ENCODE measurements around the gene CST1. TPM values are rescaled to one million over a fixed set of nuclear protein-coding genes. Genes with fewer than 3 reads are reported as not detected.
"Not testable (repeated sequence)": the region's sequence is repeated elsewhere in the genome, so short reads cannot be mapped to it uniquely, and the experiment has no call there.

Gene CST1
- total and polyA plus RNA-seq, 2 experiments from 2014 or later, result 12.8 to 13.6 TPM

- H3K9me2 ChIP-seq (replicated peaks; ENCODE audit: insufficient read depth), result no peaks in the 10 kb centered on the region
- H3K4me2 ChIP-seq, result no peak overlapping the region
- no peaks in the 10 kb centered on the region for H4K20me1 ChIP-seq (ENCODE audit: insufficient read depth, poor library complexity, severe bottlenecking)
- no peaks in the 10 kb centered on the region for H3K36me3 ChIP-seq (replicated peaks; ENCODE audit: insufficient read depth, low read depth)
- H3K4me1 ChIP-seq (ENCODE audit: insufficient read depth), result no peaks in the 10 kb centered on the region
- TF ChIP-seq EZH2phosphoT487 (IDR thresholded peaks at IDR 0.05; ENCODE audit: low read depth, severe bottlenecking, unreplicated experiment) (no peak), CTCF (IDR thresholded peaks at IDR 0.05; ENCODE audit: poor library complexity) (no peak), EZH2 (IDR thresholded peaks at IDR 0.05; ENCODE audit: borderline replicate concordance) (no peak)
- no peak overlapping the region for H3K27ac ChIP-seq
- H3K9me3 ChIP-seq (ENCODE audit: low read depth), result no peaks in the 10 kb centered on the region
- no peak for DNase-seq (ENCODE audit: low spot score)
- WGBS (ENCODE audit: low lambda C conversion rate, missing lambda C conversion rate), result 91% methylated on average over 8 of the region's 8 CpGs
- no peaks in the 10 kb centered on the region for H3K27me3 ChIP-seq
- no peaks in the 10 kb centered on the region for H3K79me2 ChIP-seq
- H3K4me3 ChIP-seq, result no peak overlapping the region
- no peak overlapping the region for H2AFZ ChIP-seq
Measured at GRCh38 chr20:23773127-23773526, 22.4 kb upstream of the CST1 start.

- no peaks in the 10 kb centered on the region for H3K9me2 ChIP-seq (replicated peaks; ENCODE audit: insufficient read depth)
- TF ChIP-seq EZH2phosphoT487 (IDR thresholded peaks at IDR 0.05; ENCODE audit: low read depth, severe bottlenecking, unreplicated experiment), result no peak
- no peak for TF ChIP-seq CTCF (IDR thresholded peaks at IDR 0.05; ENCODE audit: poor library complexity)
- TF ChIP-seq EZH2 (IDR thresholded peaks at IDR 0.05; ENCODE audit: borderline replicate concordance), result no peak
- 89% methylated on average over 3 of the region's 3 CpGs for WGBS (ENCODE audit: low lambda C conversion rate, missing lambda C conversion rate)
- DNase-seq (ENCODE audit: low spot score), result no peak
- no peak overlapping the region for H3K27ac ChIP-seq
- no peaks in the 10 kb centered on the region for H3K27me3 ChIP-seq
- no peaks in the 10 kb centered on the region for H3K4me1 ChIP-seq (ENCODE audit: insufficient read depth)
- no peak overlapping the region for H3K4me3 ChIP-seq
- H3K79me2 ChIP-seq, result no peaks in the 10 kb centered on the region
- H4K20me1 ChIP-seq (ENCODE audit: insufficient read depth, poor library complexity, severe bottlenecking), result no peaks in the 10 kb centered on the region
- H3K4me2 ChIP-seq, result no peak overlapping the region
- no peaks in the 10 kb centered on the region for H3K36me3 ChIP-seq (replicated peaks; ENCODE audit: insufficient read depth, low read depth)
- H3K9me3 ChIP-seq (ENCODE audit: low read depth), result no peaks in the 10 kb centered on the region
- H2AFZ ChIP-seq, result no peak overlapping the region
Measured at GRCh38 chr20:23772074-23772473, 21.3 kb upstream of the CST1 start.

- Histone ChIP-seq H3K27me3 (no peaks in the 10 kb centered on the region), H3K4me1 (ENCODE audit: insufficient read depth) (no peaks in the 10 kb centered on the region), H3K9me2 (replicated peaks; ENCODE audit: insufficient read depth) (no peaks in the 10 kb centered on the region), H3K4me2 (no peak overlapping the region), H3K4me3 (no peak overlapping the region), H3K36me3 (replicated peaks; ENCODE audit: insufficient read depth, low read depth) (no peaks in the 10 kb centered on the region), H3K27ac (no peak overlapping the region), H2AFZ (no peak overlapping the region), H3K79me2 (no peaks in the 10 kb centered on the region), H4K20me1 (ENCODE audit: insufficient read depth, poor library complexity, severe bottlenecking) (no peaks in the 10 kb centered on the region), H3K9me3 (ENCODE audit: low read depth) (no peaks in the 10 kb centered on the region)
- WGBS (ENCODE audit: low lambda C conversion rate, missing lambda C conversion rate), result 80% methylated on average over 2 of the region's 2 CpGs
- no peak for DNase-seq (ENCODE audit: low spot score)
- TF ChIP-seq EZH2phosphoT487 (IDR thresholded peaks at IDR 0.05; ENCODE audit: low read depth, severe bottlenecking, unreplicated experiment), result no peak
- TF ChIP-seq EZH2 (IDR thresholded peaks at IDR 0.05; ENCODE audit: borderline replicate concordance), result no peak
- TF ChIP-seq CTCF (IDR thresholded peaks at IDR 0.05; ENCODE audit: poor library complexity), result no peak
Measured at GRCh38 chr20:23770384-23770783, 19.6 kb upstream of the CST1 start.

GRCh38 chr20:23768520-23768919, 17.8 kb upstream of the CST1 start:
- H4K20me1 ChIP-seq (ENCODE audit: insufficient read depth, poor library complexity, severe bottlenecking); H3K4me1 ChIP-seq (ENCODE audit: insufficient read depth); H3K36me3 ChIP-seq (replicated peaks; ENCODE audit: insufficient read depth, low read depth); H3K27ac ChIP-seq; H2AFZ ChIP-seq; DNase-seq (ENCODE audit: low spot score); H3K4me3 ChIP-seq; H3K9me2 ChIP-seq (replicated peaks; ENCODE audit: insufficient read depth); H3K27me3 ChIP-seq; H3K4me2 ChIP-seq; H3K9me3 ChIP-seq (ENCODE audit: low read depth); H3K79me2 ChIP-seq: not testable (repeated sequence)

Measured in hepatocyte (in vitro differentiated cells).